GM19452 (cell line): ENCODE results near the gene LPCAT3.
"Not testable (repeated sequence)": the region's sequence is repeated elsewhere in the genome, so short reads cannot be mapped to it uniquely, and the experiment has no call there.

ENCODE experiments used
- ATAC-seq: cut with Tn5 transposase; IDR thresholded peaks from one replicate; pipeline ENCODE4 v1.9.1; 2021; ENCODE audit not compliant: unreplicated experiment

The LPCAT3 gene

DNA sequence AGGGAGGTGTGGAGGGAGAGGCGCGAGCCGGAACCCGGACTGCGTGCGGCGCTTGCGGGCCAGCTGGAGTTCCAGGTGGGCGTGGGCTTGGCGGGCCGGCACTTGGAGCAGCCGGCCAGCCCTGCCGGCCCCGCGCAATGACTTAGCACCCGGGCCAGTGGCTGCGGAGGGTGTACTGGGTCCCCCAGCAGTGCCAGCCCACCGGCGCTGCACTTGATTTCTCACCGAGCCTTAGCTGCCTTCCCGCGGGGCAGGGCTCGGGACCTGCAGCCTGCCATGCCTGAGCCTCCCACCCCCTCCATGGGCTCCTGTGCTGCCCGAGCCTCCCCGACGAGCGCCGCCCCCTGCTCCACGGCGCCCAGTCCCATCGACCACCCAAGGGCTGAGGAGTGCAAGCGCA, 19.1 kb upstream of the LPCAT3 start:
- ATAC-seq, result not testable (repeated sequence)

DNA sequence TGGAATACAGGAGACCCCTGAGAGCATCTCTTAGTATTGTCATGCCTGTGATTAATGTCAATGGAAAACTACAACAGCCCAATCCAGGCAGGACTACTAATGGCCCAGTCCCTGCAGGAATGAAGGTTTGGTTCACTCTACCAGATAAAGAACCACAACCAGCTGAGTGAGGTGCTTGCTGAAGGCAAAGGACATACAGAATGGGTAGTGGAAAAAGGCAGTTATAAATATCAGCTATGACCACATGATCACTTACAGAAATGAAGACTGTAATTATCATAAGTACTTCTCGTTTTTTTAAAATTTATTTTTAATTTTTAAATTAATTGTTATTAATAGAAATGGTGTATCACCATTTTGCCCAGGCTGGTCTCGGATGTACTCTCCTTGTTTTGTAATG, 17.2 kb upstream of the LPCAT3 start:
- ATAC-seq, result no peak

DNA sequence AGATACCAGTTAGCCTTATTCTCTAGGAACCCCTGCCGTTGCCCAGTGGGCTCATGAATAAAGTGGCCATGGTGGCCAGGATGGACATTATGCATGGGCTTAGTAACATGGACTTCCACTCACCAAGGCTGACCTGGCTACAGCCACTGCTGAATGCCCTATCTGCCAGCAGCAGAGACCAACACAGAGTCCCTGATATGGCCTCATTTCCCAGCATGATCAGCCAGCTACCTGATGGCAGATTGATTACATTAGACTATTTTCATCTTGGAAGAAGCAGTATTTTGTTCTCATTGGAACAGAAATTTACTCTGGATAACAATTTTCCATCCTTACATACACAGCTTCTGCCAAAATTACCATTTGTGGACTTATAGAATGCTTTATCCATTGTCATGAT, 16.2 kb upstream of the LPCAT3 start:
- ATAC-seq, result no peak

DNA sequence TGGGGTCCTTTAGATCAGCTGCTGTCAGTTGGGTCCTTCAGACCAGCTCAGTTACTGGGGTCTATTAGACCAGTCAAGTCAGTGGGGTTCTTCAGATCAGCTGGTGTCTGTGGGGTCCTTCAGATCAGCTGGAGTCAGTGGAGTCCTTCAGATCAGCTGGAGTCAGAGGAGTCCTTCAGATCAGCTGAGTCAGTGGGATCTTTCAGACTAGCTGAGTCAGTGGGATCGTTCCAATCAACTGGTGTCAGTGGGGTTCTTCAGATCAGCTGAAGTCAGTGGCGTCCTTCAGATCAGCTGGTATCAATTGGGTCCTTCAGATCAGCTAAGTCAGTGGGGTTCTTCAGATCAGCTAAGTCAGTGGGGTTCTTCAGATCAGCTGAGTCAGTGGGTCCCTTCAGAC, 14.7 kb upstream of the LPCAT3 start:
- no peak for ATAC-seq

DNA sequence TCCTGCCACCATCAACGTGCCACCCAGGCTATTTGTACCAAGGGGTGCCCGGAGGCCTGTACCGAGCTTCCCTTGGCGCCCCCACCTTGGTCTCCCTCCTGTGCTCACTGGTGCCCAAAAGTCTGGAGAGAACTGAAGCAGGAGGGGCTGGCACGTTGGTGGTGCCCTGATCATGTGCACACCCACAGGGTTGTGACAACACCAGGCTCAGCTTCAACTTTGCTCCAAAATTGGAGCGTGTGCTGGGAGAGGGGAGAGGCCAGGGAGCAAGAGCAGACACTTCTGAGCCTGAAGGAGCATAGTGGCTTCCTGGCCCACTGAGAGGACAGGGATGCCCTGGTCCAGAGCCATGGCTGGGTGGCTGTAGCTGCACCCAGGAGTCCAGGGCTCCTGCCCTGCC, 13.0 kb upstream of the LPCAT3 start:
- ATAC-seq, result no peak

DNA sequence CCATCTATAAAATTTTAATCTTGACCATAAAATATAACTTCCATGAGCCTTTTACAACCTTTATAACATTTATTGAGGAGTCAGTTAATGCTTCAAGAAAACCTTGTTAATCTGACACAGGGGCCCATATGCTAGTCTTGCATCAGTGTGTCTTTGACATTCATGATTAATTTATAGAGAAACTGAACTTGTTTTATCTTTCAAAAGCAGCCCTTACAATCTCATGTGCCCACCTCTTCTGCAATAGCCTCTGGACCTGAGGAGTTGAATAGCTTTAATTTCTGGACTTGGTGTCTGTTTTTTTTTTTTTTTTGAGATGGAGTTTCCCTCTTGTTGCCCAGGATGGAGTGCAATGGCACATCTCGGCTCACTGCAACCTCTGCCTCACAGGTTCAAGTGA, 8.6 kb upstream of the LPCAT3 start:
- ATAC-seq, result no peak

DNA sequence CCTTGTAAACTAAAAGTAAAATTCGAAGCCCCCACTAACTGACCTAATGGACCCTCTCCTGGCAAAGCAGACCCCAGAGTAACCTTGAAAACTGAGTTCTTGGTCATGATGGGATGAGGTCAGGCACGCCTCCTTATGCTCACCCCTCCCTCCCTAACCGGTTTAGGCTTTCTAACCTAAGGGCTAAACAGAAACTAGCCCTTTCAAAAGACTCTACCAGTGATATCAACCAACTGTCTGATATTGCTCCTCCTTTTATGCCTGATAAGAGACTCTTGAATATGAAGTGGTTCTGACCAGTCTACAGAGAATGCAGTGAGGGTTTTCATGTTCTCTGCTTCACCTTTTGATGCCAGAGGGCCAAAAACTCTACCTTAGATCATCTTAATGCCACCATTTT, 4.8 kb upstream of the LPCAT3 start:
- ATAC-seq, result no peak

DNA sequence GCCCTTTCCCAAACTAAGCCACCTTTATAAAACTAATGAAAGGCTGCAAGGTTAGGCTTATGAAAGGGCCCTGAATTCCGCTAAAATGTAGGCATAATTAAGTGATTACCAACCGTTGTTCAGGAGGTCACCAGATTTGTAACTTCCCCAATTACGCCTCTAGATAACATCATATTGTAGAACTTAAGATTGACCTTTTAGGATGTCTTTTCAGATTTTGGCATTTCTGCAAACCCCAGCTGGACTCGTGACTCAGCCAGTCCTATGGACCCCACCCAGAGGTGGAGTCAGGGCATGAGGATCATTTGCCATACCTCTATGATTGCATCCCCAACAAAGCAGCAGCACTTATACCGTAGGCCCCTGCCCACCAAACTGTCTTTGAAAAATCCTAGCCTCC, 3.7 kb upstream of the LPCAT3 start:
- ATAC-seq, result no peak

DNA sequence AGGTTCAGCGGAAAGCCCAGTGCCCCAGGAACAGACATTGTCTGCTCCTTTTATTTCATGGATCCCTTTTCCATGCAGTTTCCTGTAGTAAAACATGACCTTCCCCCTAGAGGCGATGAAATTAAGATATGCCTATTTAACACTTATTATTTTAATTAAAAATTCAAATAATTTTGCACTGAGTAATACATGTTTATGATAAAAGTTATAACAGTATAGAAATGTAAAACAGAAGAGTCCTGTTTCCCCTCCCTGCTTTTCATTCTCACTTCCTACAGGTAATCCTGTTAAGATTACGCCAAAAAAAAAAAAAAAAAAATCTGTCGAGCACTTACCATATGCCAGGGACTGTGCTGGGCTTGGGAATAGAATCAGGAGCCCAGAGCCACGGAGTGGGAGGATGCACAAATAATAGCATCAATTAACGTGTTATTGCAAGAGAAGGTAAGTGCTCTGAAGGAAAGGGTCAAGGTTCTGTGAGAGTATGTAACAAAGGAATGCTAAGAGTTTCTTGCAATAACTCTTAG, 830 bp upstream of the LPCAT3 start:
- no peak for ATAC-seq

DNA sequence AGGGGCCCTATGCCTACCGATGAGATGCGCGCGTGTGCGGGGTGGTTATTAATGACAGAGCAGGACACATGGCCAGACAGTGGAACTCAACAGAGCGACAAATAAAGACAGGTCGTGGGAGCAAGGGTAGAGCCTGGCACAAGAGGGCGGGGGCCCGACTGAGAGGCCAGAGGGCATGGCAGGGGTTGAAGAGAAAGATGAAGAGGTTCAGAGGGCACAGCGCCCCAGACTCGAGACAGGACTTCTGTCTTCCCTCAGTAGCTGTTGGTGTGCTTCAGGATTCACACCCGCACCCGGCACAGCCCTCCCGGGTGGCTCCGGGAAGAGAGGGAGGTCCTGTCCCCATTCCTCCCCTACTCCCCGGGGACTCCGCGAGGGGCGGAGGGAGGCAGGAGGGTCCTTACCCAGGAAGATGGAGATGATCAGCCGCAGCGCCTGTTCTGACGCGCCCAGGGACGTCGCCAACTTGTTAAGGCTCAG, 366 bp downstream of the LPCAT3 start:
- peak; percentile 26 for ATAC-seq

DNA sequence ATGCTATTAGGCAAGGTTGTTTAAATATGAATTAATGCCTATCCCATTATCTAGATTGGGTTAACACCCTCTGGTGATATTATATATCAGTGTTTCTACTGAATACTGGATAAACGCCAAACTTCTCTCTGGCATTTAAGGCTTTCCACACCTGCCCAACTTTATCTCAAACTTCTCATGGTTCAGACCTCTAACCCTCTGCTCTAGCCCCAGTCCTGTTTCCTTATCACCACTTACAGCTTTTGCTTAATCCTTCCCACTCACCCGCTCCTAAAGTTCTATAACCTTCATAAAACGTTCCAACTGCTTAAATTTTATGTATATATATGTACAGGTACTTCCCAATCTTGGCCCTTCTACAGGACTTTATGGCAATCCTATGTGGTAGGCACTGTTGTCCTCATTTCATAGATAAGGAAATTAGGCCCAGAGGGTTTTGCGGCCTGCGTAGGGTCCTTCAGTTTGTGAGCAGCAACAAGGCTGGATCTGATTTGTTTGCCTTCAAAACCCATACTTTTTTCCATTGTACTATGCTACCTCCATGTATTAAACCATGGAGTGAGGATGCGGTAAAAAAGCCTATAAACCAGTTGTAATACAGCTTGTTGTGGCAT, 1.2 kb downstream of the LPCAT3 start:
- ATAC-seq, result no peak

DNA sequence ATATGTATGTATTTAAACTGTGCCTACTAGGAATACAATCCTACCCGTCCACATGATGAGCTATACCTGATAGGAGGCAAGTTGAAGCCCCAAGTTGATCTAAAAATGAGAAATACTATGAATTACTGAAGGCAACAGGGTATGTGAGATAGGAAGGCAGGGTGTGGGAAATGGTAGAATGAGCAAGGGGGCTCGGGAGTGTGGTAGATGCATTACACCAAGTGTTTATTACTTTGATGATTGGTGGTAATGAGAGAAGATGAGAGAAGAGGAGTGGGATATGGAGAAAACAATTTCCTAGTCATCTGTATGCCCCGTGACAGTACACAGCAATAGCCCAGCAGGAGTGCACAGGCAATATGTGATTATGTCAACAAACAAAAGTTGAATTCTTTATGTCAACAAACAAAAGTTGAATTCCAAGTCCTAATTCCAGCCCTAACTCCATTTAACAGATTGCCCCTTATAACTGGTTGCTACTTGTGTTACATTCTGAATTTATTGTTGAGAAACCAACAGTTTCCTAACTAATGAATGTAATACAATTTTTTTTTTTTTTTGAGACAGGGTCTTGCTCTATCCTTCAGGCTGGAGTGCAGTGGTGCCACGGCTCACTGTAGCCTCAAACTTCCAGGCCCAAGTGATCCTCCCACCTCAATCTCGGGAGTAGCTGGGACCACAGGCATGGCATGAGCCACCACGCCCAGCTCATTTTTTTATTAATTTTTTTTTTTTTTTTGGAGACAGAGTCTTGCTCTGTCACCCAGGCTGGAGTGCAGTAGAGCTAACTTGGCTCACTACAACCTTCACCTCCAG, 2.5 kb downstream of the LPCAT3 start:
- ATAC-seq, result no peak

DNA sequence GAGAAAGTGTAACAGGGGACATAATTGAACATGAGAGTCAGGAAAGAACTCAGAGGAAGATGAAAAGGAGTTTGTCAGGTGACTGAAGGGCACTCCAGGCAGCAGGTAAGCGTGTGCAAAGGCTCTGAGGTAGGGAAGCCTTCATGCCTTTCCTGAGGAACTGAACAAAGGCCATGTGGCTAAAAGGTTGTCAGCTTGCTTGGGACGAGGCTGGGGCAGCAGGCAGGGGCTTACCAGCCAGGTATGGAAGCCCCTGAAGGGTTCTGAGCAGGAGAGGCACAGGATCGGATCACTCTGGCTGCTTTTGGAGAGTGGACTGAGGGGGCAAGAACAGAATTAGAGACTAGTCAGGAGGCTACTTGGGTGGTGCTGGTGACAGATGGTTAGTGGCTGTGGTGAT, 5.2 kb downstream of the LPCAT3 start:
- no peak for ATAC-seq

DNA sequence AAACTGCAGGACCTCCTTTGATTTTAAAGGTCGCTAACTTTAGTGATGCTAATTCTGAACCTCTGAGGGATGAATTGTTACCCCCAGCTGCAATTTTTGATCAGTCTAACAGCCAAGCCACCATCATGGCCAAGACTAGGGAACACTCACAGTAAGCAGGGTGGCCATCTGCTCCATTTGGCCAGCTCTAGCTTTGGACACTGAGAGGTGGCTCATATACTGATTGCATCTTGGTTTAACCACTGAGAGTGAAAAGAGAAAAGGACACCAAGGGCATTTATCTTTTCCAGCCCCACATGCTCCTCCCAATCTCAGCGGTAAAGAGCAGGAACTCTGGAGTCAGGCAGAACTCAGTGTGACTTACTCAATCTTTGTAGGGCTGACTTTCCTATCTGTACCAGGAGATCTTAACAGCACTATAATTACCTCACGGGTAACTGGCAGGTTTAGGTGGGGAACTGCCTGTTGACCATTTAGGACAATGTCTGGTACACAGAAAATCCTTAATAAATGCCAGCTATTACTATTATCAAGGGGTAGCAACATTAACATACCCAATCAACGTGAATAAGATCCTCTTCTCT, 6.2 kb downstream of the LPCAT3 start:
- ATAC-seq, result no peak

DNA sequence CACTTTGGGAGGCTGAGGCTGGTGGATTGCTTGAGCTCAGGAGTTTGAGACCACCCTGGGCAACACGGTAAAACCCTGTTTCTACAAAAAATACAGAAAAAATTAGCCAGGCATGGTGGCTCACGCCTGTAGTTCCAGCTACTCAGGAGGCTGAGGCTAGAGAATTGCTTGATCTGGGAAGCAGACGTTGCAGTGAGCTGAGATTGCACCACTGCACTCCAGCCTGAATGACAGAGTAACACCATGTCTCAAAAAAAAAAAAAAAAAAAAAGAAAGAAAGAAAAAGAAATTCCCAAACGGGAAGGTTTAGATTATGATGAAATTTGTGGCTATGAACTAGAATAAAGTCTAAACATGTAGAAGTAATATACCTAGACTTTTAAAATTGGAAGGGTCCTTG, 6.9 kb downstream of the LPCAT3 start:
- ATAC-seq, result not testable (repeated sequence)

DNA sequence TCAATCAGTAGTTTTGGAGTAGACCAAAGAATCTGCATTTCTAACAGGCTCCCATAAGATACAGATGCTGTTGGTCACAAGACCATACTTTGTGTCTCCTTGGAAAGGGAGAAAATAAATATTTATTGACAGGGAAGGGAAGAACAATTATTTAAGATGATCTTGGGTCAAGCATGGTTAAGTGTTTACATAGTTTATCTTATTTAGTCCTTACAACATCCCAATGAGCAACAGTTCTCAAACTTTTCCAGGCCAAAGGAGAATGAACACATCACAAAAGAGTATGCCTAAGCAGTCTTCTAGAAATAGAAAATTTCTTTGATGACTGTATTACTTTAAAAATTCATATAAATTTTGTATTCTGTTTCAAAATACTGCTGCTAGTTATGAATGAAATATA, 8.8 kb downstream of the LPCAT3 start:
- no peak for ATAC-seq

DNA sequence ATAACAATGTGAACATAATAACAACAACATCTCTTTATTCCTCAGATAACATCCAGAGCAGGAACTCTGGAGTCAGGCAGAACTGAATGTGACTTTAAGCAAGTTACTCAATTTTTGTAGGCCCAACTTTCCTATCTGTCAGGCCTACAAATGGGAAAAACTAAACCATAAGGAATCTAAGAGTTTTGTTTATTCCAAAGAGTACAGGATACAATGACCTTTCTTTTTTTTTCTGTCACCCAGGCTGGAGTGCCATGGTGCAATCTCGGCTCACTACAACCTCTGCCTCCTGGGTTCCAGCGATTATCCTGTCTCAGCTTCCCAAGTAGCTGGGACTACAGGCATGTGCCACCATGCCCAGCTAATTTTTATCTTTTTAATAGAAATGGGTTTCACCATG, 9.4 kb downstream of the LPCAT3 start:
- no peak for ATAC-seq

DNA sequence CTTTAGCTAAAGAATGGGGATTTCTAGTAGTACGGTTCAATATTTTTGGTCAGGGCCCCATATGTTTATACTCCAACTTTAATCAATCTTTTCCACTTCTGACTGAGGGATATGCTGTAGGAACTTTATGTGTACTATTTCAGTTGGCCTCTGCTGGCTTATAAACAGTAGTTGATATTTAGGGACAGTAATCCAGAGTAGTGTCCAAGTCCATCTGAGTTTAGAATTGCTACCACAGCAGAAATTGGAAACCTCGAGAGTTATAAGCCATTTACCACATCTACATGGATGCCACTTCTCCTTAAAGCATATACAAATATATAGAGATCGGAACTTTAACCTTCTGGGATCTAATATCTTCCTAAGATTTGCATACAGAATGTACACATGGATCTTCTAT, 11.6 kb downstream of the LPCAT3 start:
- no peak for ATAC-seq

DNA sequence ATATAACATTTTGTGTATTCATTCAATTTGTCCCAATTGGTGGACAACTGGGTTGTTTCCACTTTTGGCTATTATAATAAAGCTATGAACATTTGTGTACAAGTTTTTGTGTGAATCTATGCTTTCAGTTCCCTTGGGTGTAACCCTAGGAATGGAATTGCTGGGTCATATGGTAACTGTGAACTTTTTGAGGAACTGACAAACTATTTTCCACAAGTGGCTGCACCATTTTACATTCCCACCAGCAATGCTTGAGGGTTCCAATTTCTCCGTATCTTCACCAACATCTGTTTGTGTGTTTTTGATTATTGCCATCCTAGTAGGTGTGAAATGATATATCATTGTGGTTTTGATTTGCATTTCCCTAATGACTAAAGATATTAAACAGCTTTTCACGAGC, 13.0 kb downstream of the LPCAT3 start:
- no peak for ATAC-seq

DNA sequence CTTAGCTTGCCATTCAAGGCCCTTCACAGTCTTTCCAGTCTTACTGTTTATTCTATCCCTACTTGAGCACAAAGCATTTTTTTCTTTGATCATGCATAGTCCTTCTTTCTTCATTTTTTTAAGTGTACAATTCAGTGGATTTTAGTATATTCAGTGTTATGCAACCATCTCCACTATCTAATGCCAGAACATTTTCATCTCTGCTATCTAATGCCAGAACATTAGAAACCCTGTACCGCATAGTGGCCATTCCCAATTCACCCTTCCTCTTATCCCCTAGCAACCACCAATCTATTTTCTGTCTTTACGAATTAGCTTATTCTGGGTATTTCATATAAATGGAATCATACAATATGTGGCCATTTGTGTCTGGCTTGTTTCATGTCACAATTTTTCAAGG, 13.4 kb downstream of the LPCAT3 start:
- ATAC-seq, result no peak

DNA sequence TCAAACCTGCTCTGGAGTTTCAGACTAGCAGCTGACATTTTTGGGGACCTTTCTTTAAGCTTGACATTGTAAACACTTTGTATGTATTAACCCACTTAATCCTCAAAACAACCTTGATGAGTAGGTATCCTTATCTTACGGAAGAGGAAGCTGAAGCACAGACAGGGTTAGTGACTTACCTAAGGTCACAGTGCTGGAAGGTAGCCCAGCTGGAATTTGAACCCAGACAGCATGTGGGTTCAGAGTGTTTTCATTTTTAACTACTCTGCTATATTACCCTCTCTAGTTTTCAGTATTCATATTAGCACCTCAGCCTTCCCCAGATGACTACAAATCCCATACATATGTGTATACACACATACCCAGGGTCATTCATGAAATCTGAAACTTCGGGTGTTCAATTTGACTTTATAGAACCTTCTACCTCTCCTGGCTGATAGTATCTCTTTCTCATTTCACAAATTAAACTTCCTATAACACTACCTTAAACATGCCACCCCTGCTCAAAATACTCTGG, 13.9 kb downstream of the LPCAT3 start:
- no peak for ATAC-seq
